HG02852 (cell line): ENCODE results near the gene ABCF2.

Source experiments
- ATAC-seq: cut with Tn5 transposase; IDR thresholded peaks from one replicate; pipeline ENCODE4 v1.9.1; 2021; ENCODE audit warnings: mild to moderate bottlenecking, moderate library complexity; ENCODE audit not compliant: unreplicated experiment

ABCF2 gene

GRCh38 chr7:151226560-151226874 is 488 bp downstream of the ABCF2 start:
- peak; percentile 3 for ATAC-seq

- no peak for ATAC-seq
Measured at GRCh38 chr7:151225948-151226510, 976 bp downstream of the ABCF2 start.

- no peak for ATAC-seq
Measured at GRCh38 chr7:151223728-151224127, 3.3 kb downstream of the ABCF2 start.

DNA sequence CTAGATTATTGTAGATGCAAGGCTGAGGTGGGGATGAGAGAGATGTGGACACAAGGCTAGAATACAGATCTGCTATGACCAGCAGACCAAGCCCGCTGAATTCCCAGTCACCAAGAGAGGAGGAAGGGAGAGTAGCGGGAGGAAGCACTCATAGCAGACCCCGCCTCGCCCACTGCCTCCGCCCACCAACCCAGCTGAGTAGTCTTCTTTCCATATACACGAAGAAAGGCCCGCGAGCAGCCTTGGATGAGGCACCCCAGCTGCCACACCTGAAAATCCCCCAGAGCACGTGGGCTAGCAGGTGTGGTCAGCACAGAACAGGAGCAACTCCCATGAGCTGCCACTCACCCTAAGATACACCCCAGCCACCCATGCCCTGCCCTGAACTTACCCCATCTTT is 8.8 kb downstream of the ABCF2 start:
- no peak for ATAC-seq

DNA sequence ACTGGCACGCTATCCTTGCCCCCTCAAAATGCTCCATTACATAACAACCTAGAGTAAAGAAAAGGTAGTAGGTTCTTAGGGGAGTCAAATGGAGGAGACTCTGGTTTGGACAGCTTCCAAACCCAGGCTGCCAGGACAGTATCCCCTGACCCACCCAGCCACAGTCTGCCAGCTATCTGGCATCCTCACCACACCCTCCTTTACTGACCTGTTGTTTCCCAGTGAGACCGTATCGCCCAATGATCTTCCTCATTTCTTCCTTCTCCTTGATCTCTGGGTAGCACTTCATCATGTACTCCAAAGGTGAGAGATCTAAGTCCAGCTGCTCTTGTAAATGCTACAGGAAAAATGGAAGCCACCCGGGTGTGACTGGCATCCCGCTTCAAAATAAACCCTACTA is 11.6 kb downstream of the ABCF2 start:
- ATAC-seq: no peak

GRCh38 chr7:151213826-151214225 is 13.2 kb downstream of the ABCF2 start:
- no peak for ATAC-seq

DNA sequence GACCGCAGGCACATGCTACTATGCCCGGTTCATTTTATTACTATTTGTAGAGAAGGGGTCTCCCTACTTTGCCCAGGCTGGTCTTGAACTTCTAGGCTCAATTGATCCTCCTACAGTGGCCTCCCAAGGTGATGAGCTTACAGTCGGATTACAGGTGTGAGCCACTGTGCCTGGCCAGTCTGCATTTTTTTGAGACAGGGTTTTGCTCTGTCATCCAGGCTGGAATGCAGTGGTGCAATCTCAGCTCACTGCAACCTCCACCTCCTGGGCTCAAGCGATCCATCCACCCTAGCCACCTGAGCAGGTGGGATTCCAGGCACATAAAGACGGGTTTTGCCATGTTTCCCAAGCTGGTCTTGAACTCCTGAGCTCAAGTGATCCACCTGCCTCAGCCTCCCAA is 14.4 kb downstream of the ABCF2 start:
- ATAC-seq: no peak

GRCh38 chr7:151211155-151211772 is 15.7 kb downstream of the ABCF2 start:
- no peak for ATAC-seq

- no peak for ATAC-seq
Measured at GRCh38 chr7:151210087-151210854, 16.7 kb downstream of the ABCF2 start, which contains the start of gene H2BK1. Gene H2BK1, minus strand, starts transcription at chr7:151210488. Its CDS starts 170 bp downstream, at chr7:151210318.

DNA sequence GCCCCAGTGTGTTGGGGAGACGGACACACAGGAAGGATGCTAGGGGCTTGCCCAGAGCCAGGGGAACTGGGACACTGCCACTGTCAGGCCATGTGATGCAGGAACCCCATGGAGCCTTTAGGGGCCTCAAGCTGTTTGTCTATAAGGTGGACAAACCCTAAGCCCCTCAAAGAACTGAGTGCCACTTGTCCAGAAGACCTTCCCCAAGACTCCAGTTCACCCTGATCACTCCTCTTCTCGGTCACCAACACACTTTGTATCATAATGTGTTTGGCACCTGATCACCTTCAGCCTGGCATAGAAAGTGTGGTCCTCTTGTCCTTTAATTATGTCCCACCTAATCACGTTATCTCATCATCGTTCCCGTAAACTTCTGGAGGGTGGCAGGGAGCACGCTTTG is 17.4 kb downstream of the ABCF2 start:
- ATAC-seq: no peak

- ATAC-seq: no peak
Measured at GRCh38 chr7:151208253-151208862, 18.6 kb downstream of the ABCF2 start.

- ATAC-seq: no peak
Measured at GRCh38 chr7:151207804-151208203, 19.2 kb downstream of the ABCF2 start.

GRCh38 chr7:151207315-151207714 is 19.7 kb downstream of the ABCF2 start:
- no peak for ATAC-seq

DNA sequence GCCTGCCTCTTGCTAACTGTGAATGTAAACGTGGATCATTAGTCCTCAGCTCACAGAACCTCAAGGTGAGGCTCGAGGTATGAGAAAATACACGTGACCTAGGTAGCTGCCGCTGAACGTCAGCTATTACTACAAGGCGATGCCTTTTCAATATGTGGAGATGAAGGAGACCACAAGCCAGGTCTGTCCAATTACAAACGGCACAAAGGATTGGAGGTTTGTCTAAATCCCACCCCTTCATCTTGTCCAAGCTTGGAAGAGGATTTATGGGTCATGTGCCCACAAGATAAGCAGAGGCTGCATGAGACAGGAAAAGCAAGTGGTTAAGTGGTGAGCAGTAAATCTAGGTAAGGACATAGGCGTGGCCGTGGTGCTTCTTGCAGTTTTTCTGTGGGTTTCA is 20.1 kb downstream of the ABCF2 start:
- ATAC-seq: no peak

- no peak for ATAC-seq
Measured at GRCh38 chr7:151205730-151206129, 21.3 kb downstream of the ABCF2 start.

DNA sequence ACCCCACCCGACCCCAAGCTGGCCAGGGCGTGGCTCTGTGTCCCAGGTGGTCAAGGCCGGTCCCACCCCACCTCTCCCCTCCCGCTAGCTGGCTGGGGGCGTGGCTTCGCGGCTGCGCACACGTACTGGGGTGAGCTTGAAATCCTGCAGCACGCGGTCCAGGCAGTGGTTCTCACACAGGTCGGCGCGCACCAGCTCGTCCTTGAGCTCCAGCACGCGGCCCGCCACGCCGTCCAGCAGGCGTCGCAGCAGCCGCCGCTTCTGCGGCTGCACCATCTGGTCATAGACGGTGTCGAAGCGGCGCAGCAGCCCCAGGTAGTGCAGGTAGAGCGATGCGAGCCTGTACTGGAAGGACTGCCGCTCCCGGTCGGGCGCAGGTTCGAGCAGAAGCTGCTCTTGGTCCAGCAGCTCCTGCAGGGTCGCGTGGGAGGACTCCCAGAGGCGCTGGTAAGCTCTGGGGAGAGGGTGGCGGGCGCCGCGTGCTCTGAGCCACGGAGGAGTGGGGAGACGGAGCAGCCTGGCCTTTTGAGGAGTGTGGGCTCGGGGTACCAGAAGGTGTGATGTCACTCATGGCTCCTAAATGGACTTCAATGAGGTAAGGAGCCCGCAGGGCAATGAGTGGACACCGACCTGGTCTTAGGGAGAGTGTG is 22.5 kb downstream of the ABCF2 start:
- ATAC-seq: no peak

DNA sequence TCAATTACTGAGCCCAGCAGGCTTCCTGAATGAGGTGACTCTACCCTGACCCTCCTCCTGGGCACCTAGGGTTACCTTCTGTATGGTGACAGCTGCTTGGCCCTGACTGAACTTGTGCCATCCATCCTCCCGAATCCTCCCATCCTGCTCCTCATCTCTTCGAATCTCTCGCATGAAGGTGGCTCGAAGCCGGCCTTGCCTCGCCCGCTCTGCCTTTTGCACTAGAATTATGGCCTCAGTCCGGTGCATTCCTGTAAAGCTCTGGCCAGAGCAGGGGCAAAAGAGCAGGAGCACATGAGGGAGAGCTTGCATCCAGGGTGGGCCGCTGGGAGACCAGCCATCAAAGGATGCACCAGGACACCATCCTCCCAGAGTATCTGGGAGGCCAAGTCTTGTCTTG is 24.2 kb downstream of the ABCF2 start:
- no peak for ATAC-seq

- no peak for ATAC-seq
Measured at GRCh38 chr7:151201751-151202150, 25.3 kb downstream of the ABCF2 start.

- ATAC-seq: no peak
Measured at GRCh38 chr7:151201344-151201743, 25.7 kb downstream of the ABCF2 start.

GRCh38 chr7:151198945-151199848 is 27.8 kb downstream of the ABCF2 start:
- no peak for ATAC-seq
